ENCODE measurements around the gene SLC30A2. TPM values are rescaled to one million over a fixed set of nuclear protein-coding genes. Genes with fewer than 3 reads are reported as not detected.

Gene SLC30A2
- total and polyA plus RNA-seq, 9 of the 15 experiments (the other 6 are each of a cell fraction or from before 2014, with no cell fraction given), result 0.01 to 0.18 (median 0.06) TPM; not detected in 3

- TF ChIP-seq REST (IDR thresholded peaks at IDR 0.05; ENCODE audit: borderline replicate concordance), result peak; percentile 19; the same call in 1 of the 2 replicates
- no peak for TF ChIP-seq REST (CRISPR knock-in tag; IDR thresholded peaks at IDR 0.05; ENCODE audit: low read depth)
- TF ChIP-seq, protein P1, sequence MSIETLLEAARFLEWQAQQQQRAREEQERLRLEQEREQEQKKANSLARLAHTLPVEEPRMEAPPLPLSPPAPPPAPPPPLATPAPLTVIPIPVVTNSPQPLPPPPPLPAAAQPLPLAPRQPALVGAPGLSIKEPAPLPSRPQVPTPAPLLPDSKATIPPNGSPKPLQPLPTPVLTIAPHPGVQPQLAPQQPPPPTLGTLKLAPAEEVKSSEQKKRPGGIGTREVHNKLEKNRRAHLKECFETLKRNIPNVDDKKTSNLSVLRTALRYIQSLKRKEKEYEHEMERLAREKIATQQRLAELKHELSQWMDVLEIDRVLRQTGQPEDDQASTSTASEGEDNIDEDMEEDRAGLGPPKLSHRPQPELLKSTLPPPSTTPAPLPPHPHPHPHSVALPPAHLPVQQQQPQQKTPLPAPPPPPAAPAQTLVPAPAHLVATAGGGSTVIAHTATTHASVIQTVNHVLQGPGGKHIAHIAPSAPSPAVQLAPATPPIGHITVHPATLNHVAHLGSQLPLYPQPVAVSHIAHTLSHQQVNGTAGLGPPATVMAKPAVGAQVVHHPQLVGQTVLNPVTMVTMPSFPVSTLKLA (conservative IDR thresholded peaks at IDR 0.05), result no peak
- no peak for TF ChIP-seq ARNT (IDR thresholded peaks at IDR 0.05)
- TF ChIP-seq RAD21 (CRISPR knock-in tag; conservative IDR thresholded peaks at IDR 0.05 in 1 of 2, IDR thresholded peaks at IDR 0.05 in 1 of 2), result peak in 1 of 2 experiments; percentile 48; a peak in 2 of 4 replicates
- no peak for TF ChIP-seq ETV1 (tag; conservative IDR thresholded peaks at IDR 0.05; ENCODE audit: low read depth)
- no peak for TF ChIP-seq SMAD1 (IDR thresholded peaks at IDR 0.05; ENCODE audit: low read depth, low read length, partially characterized antibody)
- TF ChIP-seq, protein P2, sequence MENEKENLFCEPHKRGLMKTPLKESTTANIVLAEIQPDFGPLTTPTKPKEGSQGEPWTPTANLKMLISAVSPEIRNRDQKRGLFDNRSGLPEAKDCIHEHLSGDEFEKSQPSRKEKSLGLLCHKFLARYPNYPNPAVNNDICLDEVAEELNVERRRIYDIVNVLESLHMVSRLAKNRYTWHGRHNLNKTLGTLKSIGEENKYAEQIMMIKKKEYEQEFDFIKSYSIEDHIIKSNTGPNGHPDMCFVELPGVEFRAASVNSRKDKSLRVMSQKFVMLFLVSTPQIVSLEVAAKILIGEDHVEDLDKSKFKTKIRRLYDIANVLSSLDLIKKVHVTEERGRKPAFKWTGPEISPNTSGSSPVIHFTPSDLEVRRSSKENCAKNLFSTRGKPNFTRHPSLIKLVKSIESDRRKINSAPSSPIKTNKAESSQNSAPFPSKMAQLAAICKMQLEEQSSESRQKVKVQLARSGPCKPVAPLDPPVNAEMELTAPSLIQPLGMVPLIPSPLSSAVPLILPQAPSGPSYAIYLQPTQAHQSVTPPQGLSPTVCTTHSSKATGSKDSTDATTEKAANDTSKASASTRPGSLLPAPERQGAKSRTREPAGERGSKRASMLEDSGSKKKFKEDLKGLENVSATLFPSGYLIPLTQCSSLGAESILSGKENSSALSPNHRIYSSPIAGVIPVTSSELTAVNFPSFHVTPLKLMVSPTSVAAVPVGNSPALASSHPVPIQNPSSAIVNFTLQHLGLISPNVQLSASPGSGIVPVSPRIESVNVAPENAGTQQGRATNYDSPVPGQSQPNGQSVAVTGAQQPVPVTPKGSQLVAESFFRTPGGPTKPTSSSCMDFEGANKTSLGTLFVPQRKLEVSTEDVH (IDR thresholded peaks at IDR 0.05; ENCODE audit: low read depth, partially characterized antibody), result no peak
- no peak for TF ChIP-seq RBM15 (IDR thresholded peaks at IDR 0.05; ENCODE audit: insufficient read depth, low read length)
- peak; percentile 54; the same call in 1 of the 2 replicates for TF ChIP-seq ZNF24 (IDR thresholded peaks at IDR 0.05)
- TF ChIP-seq SPI1 (IDR thresholded peaks at IDR 0.05; ENCODE audit: borderline replicate concordance, low read depth, low read length), result 0 out of 2 replicates have a peak, but pooled peaks have one; percentile 15
Observed at GRCh38 chr1:26053718-26054560, 8.0 kb upstream of the SLC30A2 start (continued).
